Measurements from ENCODE around the gene PPFIBP2.

The PPFIBP2 gene

GRCh38 chr11:7543302-7543701 lies 29.5 kb downstream of the PPFIBP2 start:
- no peak overlapping the region for H3K4me3 ChIP-seq (ENCODE audit: low read length)
- no peak for DNase-seq (ENCODE audit: low read depth, low spot score)

- DNase-seq (ENCODE audit: low read depth, low spot score), result no peak
- no peak overlapping the region for H3K4me3 ChIP-seq (ENCODE audit: low read length)
These were observed 30.2 kb downstream of the PPFIBP2 start for GRCh38 chr11:7544021-7544420.

DNA sequence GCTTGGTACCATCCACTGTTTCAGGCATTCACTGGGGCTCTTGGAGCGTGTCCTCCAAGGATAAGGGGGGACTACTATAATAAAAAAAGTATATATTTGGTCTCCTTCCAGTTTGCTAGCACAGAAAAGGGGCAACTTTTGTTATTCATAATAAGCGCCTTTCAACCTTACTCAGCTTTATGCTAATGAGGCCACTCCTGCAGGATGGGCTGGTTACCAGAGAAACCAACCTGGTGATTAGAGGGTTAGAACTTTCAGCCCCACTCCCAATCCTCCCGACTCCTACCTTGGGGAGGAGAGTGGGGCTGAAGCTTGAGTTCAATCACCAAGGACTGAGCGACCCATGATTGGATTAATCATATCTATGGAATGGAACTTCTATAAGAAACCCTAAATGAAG lies 31.8 kb downstream of the PPFIBP2 start:
- DNase-seq (ENCODE audit: low read depth, low spot score), result no peak
- H3K4me3 ChIP-seq (ENCODE audit: low read length), result no peak overlapping the region

- no peak overlapping the region for H3K4me3 ChIP-seq (ENCODE audit: low read length)
- DNase-seq (ENCODE audit: low read depth, low spot score), result no peak
These were observed 32.6 kb downstream of the PPFIBP2 start for GRCh38 chr11:7546324-7546791.

DNA sequence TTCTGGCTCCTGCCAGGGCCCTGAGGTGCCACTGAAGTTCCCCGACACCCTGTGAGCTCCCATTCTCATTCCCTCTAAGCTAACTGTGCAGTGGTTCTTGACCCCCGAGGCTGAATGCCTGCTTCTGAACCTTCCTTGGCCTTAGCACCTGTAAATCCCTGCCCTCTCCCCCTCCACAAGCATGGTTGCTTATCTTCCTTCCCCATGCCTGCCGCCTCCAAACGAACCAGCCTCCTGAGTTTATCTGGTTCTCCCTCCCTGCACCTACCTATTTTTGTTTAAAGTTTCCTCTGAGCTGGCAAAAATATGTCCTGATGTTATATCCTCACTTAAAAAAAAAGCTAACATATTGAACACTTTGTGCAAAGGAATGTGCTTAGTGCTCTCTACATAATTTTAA lies 33.9 kb downstream of the PPFIBP2 start:
- no peak overlapping the region for H3K4me3 ChIP-seq (ENCODE audit: low read length)
- DNase-seq (ENCODE audit: low read depth, low spot score), result no peak

DNA sequence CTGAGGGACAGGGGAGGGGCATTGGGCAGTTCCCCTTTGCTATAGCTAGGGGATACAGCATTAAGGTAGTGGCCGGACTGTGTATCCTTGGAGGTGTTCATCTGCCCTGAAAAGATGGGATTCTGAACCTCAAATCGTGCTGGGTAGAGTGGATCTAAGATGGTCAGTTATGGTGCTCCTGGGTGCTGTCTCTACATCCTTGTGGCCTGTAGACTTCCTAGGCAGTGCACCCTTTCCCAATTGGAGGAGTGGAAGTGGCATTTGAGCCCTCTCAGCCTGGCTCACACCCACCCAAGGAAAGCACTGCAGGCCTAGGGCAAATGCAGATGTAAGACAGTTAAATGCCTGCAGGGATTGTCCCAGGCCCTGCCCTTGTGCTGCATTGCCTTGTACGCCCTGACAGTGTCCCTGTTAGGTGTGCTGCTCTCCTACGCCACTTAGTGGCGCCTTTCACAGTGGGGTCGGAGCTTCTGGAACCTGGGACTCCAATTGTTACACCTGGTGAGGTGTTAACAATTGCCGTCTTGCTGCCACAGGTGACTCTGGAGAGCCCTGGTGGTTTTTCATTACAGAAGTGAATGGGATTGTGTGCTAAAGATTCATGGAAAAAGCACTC lies 35.0 kb downstream of the PPFIBP2 start:
- no peak overlapping the region for H3K4me3 ChIP-seq (ENCODE audit: low read length)
- DNase-seq (ENCODE audit: low read depth, low spot score), result peak; percentile 12

DNA sequence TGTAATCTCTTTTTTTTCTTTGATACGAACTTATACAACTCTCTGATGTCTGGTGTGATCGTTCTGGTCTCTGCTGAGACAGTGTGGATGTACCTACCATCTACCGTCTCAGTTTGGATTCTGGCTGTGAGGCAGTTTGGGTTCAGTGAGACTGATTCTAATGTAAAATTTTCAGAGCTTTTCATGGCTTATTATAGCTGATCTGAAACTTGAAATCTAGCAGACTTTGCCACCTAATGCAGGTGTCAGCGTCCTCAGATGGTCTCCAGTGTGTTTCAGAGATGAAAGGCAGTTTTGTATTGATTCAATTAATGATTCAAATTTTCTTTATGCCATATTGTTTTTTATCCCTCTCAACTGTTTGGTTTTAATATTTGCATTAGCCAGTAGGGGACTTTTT lies 35.9 kb downstream of the PPFIBP2 start:
- H3K4me3 ChIP-seq (ENCODE audit: low read length), result no peak overlapping the region
- no peak for DNase-seq (ENCODE audit: low read depth, low spot score)

- no peak for DNase-seq (ENCODE audit: low read depth, low spot score)
- no peak overlapping the region for H3K4me3 ChIP-seq (ENCODE audit: low read length)
These were observed 37.8 kb downstream of the PPFIBP2 start for GRCh38 chr11:7551571-7551970.

GRCh38 chr11:7552666-7553065 lies 38.9 kb downstream of the PPFIBP2 start:
- H3K4me3 ChIP-seq (ENCODE audit: low read length), result no peak overlapping the region
- no peak for DNase-seq (ENCODE audit: low read depth, low spot score)

GRCh38 chr11:7555052-7555699 lies 41.4 kb downstream of the PPFIBP2 start:
- no peak overlapping the region for H3K4me3 ChIP-seq (ENCODE audit: low read length)
- DNase-seq (ENCODE audit: low read depth, low spot score), result no peak

- DNase-seq (ENCODE audit: low read depth, low spot score), result no peak
- H3K4me3 ChIP-seq (ENCODE audit: low read length), result no peak overlapping the region
These were observed 44.2 kb downstream of the PPFIBP2 start for GRCh38 chr11:7558046-7558445.

DNA sequence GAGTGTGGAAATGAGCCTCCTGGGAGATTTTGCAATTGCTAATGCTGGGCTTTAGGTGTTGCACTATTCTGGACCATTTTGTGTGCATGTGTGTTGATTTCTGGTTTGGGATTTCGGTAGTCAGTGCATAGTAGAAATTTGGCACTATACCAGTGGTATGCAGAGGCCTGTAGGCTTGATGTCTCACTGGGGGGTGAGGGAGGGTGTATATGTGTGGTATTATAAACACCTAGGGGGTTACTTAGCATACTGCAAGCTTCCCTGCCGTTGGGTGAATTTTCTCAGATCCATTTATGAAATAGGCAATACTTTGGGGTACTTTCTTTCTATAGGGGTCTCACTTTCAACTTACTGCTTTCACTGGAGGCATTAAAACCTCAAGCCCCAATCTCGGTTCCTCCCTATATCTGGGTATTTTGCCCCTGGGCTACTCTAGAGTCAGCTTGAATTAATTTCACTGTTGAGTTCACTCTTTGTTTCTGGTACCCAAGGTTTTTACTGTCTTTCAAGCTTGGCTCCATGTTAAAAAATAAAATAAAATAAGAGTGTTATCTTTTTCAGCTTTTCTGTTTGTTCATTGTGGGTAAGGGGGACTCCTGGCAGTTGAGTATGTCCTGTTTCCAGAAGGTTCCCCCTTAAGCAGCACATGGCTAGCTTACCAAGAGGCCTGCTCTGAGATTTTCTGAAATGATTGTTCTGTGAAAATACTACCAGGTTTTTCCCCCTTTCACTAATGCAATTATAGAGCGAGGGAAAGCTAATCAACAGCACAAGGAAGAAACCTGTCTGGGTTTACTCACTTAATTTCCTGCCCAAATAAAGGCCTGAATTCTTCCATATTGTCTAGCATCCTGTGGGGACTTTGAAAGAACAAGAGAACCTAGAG lies 45.8 kb downstream of the PPFIBP2 start:
- DNase-seq (ENCODE audit: low read depth, low spot score), result no peak
- no peak overlapping the region for H3K4me3 ChIP-seq (ENCODE audit: low read length)

DNA sequence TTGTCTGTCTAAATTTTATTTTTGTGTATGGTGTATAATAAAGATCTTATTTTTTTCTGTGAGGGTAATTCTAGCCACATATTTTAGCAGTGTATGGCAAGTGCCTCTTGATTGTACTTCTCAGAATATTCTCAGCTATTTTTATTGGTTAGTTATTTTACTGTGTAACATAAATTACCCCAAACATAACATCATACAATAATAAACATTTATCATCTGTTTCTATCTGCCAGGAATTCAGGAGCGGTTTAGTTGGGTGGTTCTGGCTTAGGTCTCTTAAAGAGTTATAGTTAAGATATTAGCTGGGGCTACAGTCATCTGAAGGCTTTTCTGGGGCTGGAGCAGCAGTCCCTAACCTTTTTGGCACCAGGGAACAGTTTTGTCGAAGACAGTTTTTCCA lies 47.8 kb downstream of the PPFIBP2 start:
- no peak overlapping the region for H3K4me3 ChIP-seq (ENCODE audit: low read length)
- DNase-seq (ENCODE audit: low read depth, low spot score), result no peak

- no peak for DNase-seq (ENCODE audit: low read depth, low spot score)
These were observed 49.5 kb downstream of the PPFIBP2 start for GRCh38 chr11:7563281-7563680.

GRCh38 chr11:7564803-7565202 lies 51.0 kb downstream of the PPFIBP2 start:
- no peak overlapping the region for H3K4me3 ChIP-seq (ENCODE audit: low read length)
- DNase-seq (ENCODE audit: low read depth, low spot score), result no peak

More at GRCh38 chr11:7563281-7563680, 49.5 kb downstream of the PPFIBP2 start:
- no peak overlapping the region for H3K4me3 ChIP-seq (ENCODE audit: low read length)

- no peak for DNase-seq (ENCODE audit: low read depth, low spot score)
- no peak overlapping the region for H3K4me3 ChIP-seq (ENCODE audit: low read length)
These were observed 53.5 kb downstream of the PPFIBP2 start for GRCh38 chr11:7567311-7567710.

DNA sequence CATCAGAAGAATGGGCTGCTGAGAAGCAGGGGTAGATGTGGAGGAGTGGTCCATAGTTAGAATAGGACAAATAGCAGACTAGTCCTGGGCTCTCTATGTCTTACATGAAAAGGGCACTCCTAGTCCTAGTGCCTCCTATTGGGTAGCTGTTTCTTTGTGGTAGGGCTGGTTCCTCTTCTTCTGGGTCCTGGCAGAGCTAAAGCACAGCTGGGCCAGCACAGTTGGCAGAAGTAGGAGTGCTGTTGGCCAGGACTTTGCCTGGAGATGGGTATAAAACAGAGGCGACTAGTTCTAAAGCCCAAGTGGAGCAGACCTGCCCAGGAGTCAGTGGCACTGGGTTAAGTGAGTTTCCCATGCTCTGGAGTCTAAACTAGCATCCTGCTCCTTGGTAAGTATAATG lies 55.2 kb downstream of the PPFIBP2 start:
- no peak for DNase-seq (ENCODE audit: low read depth, low spot score)
- no peak overlapping the region for H3K4me3 ChIP-seq (ENCODE audit: low read length)

GRCh38 chr11:7570241-7570640 lies 56.4 kb downstream of the PPFIBP2 start:
- no peak for DNase-seq (ENCODE audit: low read depth, low spot score)
- H3K4me3 ChIP-seq (ENCODE audit: low read length), result no peak overlapping the region

DNA sequence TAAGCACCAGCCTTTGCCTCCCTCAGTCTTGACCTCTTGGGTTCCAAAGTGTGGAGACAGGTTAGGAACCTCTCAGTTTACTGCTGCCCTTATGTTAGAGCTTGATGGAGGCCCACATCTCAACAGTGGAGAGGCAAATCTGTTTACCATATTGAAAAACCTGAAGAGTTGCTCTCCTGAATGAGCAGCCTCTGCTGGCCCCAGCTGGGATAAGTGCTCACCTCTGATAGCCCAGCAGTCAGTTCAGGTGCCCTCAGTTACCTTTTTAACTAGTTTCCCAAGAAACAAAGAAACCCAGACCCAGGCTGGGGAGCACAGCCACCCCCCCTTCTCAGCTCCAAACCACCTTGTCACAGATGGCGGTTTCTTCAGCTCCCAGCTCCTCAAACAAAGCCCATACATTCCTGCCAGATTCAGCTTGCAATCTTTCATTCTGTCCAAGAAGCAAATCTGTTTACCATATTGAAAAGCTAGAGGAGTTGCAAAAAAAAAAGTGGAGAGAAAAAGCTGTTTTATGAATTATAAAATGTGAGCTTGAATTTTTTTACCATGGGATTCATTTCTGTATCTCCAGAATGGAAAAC lies 57.2 kb downstream of the PPFIBP2 start:
- no peak overlapping the region for H3K4me3 ChIP-seq (ENCODE audit: low read length)
- DNase-seq (ENCODE audit: low read depth, low spot score), result no peak

DNA sequence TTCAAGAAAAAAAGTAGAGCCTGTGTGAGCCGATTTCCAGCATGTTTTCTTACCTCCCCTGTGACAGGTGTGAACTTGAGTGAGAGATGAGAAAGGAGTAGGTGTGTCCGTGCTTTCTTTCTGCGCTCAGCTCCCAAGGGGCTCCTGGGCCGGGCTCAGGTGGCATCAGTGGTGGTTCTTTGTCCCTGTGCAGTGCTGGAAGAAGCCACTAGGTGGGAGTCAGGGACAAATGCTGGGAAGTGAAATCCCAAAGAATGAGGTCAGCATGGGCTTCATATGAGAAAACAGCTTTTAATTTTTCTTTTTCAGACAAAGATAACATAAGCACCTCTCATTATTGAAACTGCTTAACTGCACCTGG lies 57.8 kb downstream of the PPFIBP2 start:
- no peak overlapping the region for H3K4me3 ChIP-seq (ENCODE audit: low read length)
- DNase-seq (ENCODE audit: low read depth, low spot score), result peak; percentile 9
